Stimulated activated CD4-positive, alpha-beta T cell treated with anti-CD3 and anti-CD28 coated beads, Interleukin-4, amount 100 ng/mL, for 1 hour (primary cell): ENCODE results near the gene CSKMT.
A peak's percentile ranks its signal among the peaks of the same experiment; 100 is the strongest.
"Not testable (repeated sequence)": the region's sequence is repeated elsewhere in the genome, so short reads cannot be mapped to it uniquely, and the experiment has no call there.

ENCODE experiments used
- DNase-seq: peaks from one replicate; pipeline ENCODE4 v3.0.0-alpha.2; 2020

CSKMT gene

GRCh38 chr11:62656796-62657429, 8.2 kb upstream of the CSKMT start:
- DNase-seq = no peak

- DNase-seq = peak; percentile 53
Measured at GRCh38 chr11:62664405-62665074, 572 bp upstream of the CSKMT start.

DNA sequence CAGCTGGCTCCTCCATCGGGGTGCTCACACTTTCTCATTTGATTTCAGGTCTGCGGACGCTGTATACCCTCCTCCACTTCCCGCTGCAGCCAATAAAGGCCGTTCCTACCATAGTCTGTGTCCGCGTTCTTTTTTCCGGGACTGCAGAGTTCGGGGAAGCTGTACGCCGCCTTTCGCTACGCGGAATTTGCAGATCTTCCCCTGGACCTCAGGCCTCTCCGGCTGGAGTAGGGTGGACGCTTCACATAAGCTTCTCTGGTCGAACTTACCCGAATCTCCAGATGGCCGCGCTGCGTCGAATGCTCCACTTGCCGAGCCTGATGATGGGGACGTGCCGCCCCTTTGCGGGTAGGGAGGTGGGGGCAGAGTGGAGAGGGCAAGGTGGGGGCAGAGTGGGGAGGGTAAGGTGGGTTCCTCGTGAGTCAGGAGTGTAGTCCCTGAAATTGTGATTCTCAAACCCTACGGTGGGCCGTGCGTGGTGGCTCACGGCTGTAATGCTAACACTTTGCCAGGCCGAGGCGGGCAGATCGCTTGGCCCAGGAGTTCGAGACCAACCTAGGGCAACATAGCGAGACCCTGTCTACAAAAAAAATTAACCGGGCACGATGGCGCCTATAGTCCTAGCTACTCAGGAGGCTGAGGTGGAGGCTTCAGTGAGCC, 617 bp downstream of the CSKMT start:
- peak; percentile 70 for DNase-seq

DNA sequence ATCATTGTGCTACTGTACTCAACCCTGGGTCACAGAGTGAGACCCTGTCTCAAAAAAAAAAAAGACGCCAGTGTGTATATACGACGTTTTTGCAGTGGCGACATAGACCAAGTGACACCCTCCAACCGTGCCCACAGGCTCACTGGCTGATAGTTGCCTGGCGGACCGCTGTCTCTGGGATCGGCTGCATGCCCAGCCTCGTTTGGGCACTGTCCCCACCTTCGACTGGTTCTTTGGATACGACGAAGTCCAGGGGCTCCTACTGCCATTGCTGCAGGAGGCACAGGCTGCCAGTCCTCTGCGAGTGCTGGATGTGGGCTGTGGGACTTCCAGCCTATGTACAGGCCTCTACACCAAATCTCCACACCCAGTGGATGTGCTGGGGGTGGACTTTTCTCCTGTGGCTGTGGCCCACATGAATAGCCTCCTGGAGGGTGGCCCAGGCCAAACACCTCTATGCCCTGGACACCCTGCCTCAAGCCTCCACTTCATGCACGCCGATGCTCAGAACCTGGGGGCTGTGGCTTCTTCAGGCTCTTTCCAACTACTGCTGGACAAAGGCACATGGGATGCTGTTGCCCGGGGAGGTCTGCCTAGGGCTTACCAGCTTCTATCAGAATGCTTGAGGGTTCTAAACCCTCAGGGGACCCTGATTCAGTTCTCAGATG, 1.3 kb downstream of the CSKMT start:
- peak; percentile 21 for DNase-seq

- DNase-seq = no peak
Measured at GRCh38 chr11:62667460-62667859, 2.3 kb downstream of the CSKMT start.

DNA sequence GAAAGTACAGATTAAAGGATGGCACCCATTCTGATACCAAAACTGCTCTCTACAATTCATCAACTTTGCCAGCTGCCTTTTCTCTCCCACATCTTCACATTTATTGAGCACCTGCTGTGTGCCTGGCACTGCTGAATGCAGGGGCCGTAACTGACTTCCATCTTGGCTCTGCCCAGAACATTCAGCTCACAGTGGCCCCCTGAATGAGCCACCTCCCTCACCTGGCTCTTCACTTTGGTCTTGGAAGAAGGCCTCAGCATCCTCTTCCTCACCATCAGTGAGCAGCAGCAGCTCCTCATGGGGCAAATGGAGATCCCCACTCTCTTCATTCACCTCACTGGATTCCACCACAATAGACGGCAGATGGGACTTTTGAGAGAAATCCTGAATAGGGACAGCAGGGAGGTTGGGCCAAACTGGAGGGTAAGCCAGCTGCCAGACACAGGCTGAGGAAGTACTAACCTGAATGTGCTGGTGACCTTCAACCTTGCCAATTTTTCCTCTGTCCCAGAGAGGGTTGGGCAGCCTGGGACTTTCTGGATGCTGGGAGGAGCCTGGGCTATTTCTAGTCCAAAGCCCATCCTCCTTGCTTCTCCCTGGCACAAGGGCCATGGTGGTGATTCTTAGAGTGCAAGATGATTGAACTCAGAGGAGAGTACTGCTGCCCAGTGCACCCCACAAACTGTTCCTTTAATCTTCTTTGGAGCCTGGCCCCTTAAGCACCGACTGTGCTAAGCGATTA, 4.5 kb downstream of the CSKMT start:
- DNase-seq = no peak

DNA sequence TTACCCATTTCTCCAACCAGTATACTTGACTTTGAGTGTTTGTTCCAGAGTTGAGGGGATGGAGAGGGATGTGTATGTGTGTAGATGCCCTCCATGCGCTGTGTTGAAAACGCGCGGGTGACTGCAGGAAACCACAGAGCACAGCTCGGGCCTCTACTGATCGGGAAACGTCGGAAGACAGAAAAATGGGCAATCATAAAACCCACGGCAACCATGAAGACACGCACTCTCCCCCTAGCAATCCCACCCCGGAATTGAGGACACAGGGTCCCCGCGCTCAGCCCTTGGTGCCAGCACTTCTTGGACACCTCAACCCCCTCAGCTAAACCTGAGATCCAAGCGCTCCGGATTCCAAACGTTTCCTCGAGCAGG, 6.1 kb downstream of the CSKMT start:
- no peak for DNase-seq

DNA sequence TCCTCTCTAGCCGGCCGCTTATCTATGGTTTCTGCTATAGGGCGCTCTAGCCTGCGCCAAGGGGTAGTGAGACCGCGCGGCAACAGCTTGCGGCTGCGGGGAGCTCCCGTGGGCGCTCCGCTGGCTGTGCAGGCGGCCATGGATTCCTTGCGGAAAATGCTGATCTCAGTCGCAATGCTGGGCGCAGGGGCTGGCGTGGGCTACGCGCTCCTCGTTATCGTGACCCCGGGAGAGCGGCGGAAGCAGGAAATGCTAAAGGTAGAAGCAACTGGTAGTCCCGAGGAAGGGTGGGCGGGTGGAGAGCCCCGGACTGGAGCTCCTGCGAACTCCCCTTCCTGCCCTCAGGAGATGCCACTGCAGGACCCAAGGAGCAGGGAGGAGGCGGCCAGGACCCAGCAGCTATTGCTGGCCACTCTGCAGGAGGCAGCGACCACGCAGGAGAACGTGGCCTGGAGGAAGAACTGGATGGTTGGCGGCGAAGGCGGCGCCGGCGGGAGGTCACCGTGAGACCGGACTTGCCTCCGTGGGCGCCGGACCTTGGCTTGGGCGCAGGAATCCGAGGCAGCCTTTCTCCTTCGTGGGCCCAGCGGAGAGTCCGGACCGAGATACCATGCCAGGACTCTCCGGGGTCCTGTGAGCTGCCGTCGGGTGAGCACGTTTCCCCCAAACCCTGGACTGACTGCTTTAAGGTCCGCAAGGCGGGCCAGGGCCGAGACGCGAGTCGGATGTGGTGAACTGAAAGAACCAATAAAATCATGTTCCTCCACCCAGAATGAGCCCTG, 6.7 kb downstream of the CSKMT start, which contains the start of the genes LBHD1 and UQCC3:
Gene LBHD1 (minus strand): TSS at position 660 of the 782 bp plus-strand sequence. CDS start 2,236 bp downstream, outside the sequence.
Gene UQCC3 (plus strand): TSS at position 66 of the 782 bp plus-strand sequence. CDS start 73 bp downstream, at position 139.
- peak; percentile 71 for DNase-seq

DNA sequence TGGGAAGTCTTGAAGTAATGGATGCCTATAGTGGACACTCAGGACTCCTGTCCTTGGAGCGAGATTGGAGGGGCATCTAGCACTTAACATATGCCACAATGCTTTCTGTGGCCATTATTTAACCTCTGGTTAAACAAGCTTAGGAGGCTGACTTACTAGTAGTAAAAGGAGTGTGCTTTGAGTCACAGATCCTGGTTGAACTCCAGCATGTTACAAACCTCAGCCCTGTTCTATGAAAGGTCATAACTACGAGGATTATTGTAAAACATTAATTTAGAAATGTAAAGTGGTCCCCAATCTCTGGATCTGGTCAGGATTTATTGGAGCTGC, 8.0 kb downstream of the CSKMT start:
- DNase-seq = no peak

DNA sequence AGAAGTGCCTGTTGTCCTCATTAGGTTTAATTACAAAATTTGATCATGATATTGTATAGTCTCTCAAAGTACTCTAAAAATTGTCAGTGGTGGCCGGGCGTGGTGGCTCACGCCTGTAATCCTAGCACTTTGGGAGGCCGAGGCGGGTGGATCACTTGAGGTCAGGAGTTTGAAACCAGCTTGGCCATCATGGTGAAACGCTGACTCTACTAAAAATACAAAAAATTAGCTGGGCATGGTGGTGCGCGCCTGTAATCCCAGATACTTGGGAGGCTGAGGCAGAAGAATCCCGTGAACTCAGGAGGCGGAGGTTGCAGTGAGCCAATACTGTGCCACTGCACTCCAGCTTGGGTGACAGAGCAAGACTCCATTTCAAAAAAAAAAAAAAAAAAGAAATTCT, 10.3 kb downstream of the CSKMT start:
- DNase-seq = not testable (repeated sequence)

- no peak for DNase-seq
Measured at GRCh38 chr11:62676698-62677097, 11.6 kb downstream of the CSKMT start.

DNA sequence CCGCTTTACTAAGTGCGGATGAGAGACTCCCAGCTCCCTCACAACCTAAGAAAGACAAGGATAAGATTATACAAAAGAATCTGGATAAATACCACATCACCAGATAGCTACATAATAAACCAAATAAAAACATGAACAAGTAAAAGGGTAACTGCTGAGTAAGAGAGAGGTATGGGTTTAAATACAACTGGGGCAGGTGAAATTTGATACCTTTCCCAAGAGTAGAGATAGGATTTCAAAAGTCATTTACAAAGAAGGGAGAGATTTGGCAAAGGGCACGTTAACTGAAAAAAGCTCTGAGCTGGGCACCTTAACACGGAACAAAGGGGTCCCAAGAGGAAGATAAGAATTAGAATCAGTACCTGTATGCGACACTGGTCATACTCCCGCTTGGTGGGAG, 12.0 kb downstream of the CSKMT start:
- DNase-seq = no peak

- DNase-seq = no peak
Measured at GRCh38 chr11:62677714-62678113, 12.6 kb downstream of the CSKMT start.

- DNase-seq = no peak
Measured at GRCh38 chr11:62678433-62678769, 13.3 kb downstream of the CSKMT start.

DNA sequence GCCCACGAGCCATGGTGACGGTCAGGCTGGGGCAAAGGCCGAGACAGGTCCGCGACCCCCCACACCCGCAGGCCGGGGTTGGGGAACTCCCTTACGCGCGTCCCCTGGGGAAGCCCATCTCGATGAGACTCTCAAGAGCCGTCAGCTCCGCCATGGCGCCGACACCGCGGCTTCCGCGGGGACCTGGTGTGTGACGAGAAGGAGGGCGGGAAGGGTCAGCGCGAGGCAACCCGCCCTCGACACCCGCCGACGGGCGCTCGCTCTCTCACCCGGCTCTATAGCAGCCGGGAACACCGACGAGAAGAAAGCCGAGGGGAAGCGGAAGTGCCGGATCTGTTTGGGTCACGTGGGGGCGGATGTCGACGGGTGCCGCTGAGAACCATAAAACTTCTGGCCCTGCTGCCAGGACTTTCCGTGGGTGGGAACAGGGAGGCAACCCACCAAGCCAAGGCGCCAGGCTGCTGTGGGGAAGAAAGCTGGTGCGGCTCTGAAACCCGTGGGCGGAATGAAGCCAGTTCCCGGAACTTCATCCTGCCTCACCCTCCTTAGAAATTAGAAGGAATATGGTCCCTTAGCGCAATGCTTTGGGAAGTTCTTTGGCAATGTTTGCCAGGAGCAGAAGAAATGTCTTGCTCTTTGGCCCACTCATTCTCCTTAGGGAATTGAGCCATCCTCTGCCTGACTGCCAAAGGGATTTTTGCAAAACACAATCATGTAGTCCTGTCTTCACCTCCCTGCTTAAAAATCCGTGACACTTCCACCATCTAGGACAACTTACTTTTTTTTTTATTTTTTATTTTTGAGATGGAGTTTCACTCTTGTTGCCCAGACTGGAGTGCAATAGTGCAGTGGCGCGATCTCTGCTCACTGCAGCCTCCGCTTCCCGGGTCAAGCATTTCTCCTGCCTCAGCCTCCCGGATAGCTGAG, 13.9 kb downstream of the CSKMT start, which contains the start of gene UBXN1:
Gene UBXN1 (minus strand): TSS at position 304 of the 927 bp plus-strand sequence. CDS start 150 bp downstream, at position 154.
- peak; percentile 85 for DNase-seq

- DNase-seq = no peak
Measured at GRCh38 chr11:62680825-62681240, 15.7 kb downstream of the CSKMT start.

GRCh38 chr11:62682518-62682917, 17.4 kb downstream of the CSKMT start:
- no peak for DNase-seq

DNA sequence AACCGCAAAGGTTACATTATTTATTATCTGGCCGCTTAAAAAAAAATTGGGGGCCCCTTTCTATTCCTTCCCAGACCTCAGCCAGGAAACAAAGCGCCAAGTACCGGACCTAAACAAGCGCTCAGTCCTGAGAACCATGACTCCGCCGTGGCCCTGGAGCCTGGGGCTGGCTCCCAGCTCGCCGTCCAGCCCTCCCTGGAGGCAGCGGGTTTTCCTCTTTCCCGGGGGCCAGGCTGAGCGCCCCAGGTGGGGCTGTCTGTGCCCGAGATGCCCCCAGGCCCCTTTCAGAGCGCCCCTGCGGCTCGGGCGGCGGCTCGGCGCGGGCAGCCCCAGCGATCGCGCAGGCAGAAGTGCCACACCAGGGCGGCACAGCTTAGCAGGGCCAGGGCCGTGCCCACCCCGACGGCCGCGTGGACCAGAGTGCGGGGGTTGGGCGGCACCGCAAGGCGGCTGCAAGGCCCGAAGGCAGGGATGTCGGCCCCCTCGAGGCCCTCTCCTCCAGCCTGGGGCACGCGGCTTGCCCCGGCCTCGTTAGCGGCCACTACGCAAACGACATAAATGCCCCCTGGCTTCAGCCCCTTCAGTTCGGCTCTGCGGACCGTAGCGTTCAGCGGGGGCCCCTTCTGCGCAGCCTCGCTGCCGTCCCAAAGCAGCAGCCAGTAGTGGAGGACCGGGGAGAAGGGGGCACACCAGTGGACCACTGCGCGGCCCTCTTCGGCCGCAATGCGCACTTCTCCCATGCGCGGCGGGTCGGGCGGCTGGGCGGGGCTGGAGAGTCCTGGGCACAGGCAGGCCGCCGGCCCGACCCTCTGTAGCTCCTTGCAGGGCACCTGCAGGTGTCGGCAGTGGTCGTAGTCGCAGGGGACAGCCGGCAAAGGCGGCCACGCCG, 22.6 kb downstream of the CSKMT start:
- DNase-seq = no peak

GRCh38 chr11:62688491-62688890, 23.4 kb downstream of the CSKMT start:
- DNase-seq = no peak
